Esophagus (tissue), 2 donors: Measurements from ENCODE around the gene GNG7. TPM values are rescaled to one million over a fixed set of nuclear protein-coding genes. Genes with fewer than 3 reads are reported as not detected.
"Not testable (repeated sequence)": the region's sequence is repeated elsewhere in the genome, so short reads cannot be mapped to it uniquely, and the experiment has no call there.

Experiments used
- H3K27ac ChIP-seq, 2 donors: one replicate each; pipeline ENCODE4 v1.5.1; 2013; ENCODE audit warnings: low read depth in 2 of 2, mild to moderate bottlenecking in 2 of 2, inconsistent platforms in 1 of 2, low read length in 1 of 2, moderate library complexity in 1 of 2
- H3K27me3 ChIP-seq, 2 donors: one replicate each; pipeline ENCODE4 v1.6.1; 2013; ENCODE audit warnings: low read length in 2 of 2, control low read depth in 1 of 2, mild to moderate bottlenecking in 1 of 2; ENCODE audit not compliant: insufficient read depth in 2 of 2, control insufficient read depth in 1 of 2
- H3K36me3 ChIP-seq, 2 donors: one replicate each; pipeline ENCODE4 v1.6.1; 2013; ENCODE audit warnings: low read length in 1 of 2; ENCODE audit not compliant: control insufficient read depth in 2 of 2, insufficient read depth in 2 of 2
- H3K4me1 ChIP-seq, 2 donors: one replicate each; pipeline ENCODE4 v1.6.1; 2013; ENCODE audit warnings: low read length in 1 of 2; ENCODE audit not compliant: control insufficient read depth in 2 of 2, insufficient read depth in 2 of 2
- H3K4me3 ChIP-seq, 2 donors: one replicate each; pipeline ENCODE4 v1.5.1; 2013; ENCODE audit warnings: low read length in 2 of 2, mild to moderate bottlenecking in 2 of 2, low read depth in 1 of 2, moderate library complexity in 1 of 2
- H3K9me3 ChIP-seq, 2 donors: one replicate each; pipeline ENCODE4 v1.6.1; 2013; ENCODE audit warnings: mild to moderate bottlenecking in 2 of 2, low read depth in 1 of 2, low read length in 1 of 2, moderate library complexity in 1 of 2; ENCODE audit not compliant: control insufficient read depth in 2 of 2, insufficient read depth in 1 of 2
- WGBS, 2 donors: extraction: QIAGEN DNeasy Blood & Tissue Kit; methylation state at CpG; one replicate each; pipeline ENCODE4 v1.1.7; 2013; 5-methylcytosine and 5-hydroxymethylcytosine counted together
- polyA plus RNA-seq, 2 donors: library from polyadenylated mRNA; stranded (reverse); fragments of 200-250 nt; gene quantifications; one replicate each; pipeline ENCODE4 v1.2.3, GENCODE V29; 2013
- donor health status: healthy with polysubstance abuse.
- donor health status: Bipolar disorder and iron deficiency.

GNG7 gene
- polyA plus RNA-seq, 2 donors = 1.2 to 2.4 TPM

- no peak overlapping the region for H3K4me3 ChIP-seq
- H3K27me3 ChIP-seq = no peaks in the 10 kb centered on the region
- H3K9me3 ChIP-seq = peaks cover 0 to 3% of the 10 kb centered on the region in 2 donors
- H3K4me1 ChIP-seq = peaks cover 0 to 5% of the 10 kb centered on the region in 2 donors
- no peak overlapping the region for H3K27ac ChIP-seq
- no peaks in the 10 kb centered on the region for H3K36me3 ChIP-seq
- 33 to 48% methylated on average over 14 of the region's 14 CpGs for WGBS, 2 donors
Measured at GRCh38 chr19:2561895-2562294, 140.6 kb downstream of the GNG7 start.

GRCh38 chr19:2561221-2561620 is 141.3 kb downstream of the GNG7 start:
- Histone ChIP-seq H3K9me3 (peaks cover 0 to 3% of the 10 kb centered on the region in 2 donors), H3K27me3 (no peaks in the 10 kb centered on the region), H3K27ac (no peak overlapping the region), H3K36me3 (no peaks in the 10 kb centered on the region), H3K4me1 (peaks cover 0 to 5% of the 10 kb centered on the region in 2 donors), H3K4me3 (no peak overlapping the region)
- 85% methylated on average over 5 of the region's 5 CpGs for WGBS, 2 donors

GRCh38 chr19:2560369-2560768 is 142.1 kb downstream of the GNG7 start:
- Histone ChIP-seq H3K27me3 (no peaks in the 10 kb centered on the region), H3K36me3 (no peaks in the 10 kb centered on the region), H3K4me1 (peaks cover 0 to 5% of the 10 kb centered on the region in 2 donors), H3K9me3 (peaks cover 0 to 3% of the 10 kb centered on the region in 2 donors), H3K27ac (no peak overlapping the region), H3K4me3 (no peak overlapping the region)
- 93 to 95% methylated on average over 13 of the region's 13 CpGs for WGBS, 2 donors

- H3K4me3 ChIP-seq = no peak overlapping the region
- H3K36me3 ChIP-seq = no peaks in the 10 kb centered on the region
- H3K27me3 ChIP-seq = no peaks in the 10 kb centered on the region
- 97% methylated on average over 2 of the region's 2 CpGs for WGBS, 2 donors
- peaks cover 0 to 5% of the 10 kb centered on the region in 2 donors for H3K4me1 ChIP-seq
- peaks cover 0 to 3% of the 10 kb centered on the region in 2 donors for H3K9me3 ChIP-seq
- H3K27ac ChIP-seq = no peak overlapping the region
Measured at GRCh38 chr19:2558543-2558942, 144.0 kb downstream of the GNG7 start.

GRCh38 chr19:2558131-2558530 is 144.4 kb downstream of the GNG7 start:
- not testable (repeated sequence) for H3K36me3 ChIP-seq, H3K9me3 ChIP-seq, H3K27ac ChIP-seq, H3K27me3 ChIP-seq, H3K4me3 ChIP-seq, H3K4me1 ChIP-seq
- WGBS, 2 donors = 79% methylated on average over 7 of the region's 7 CpGs

- 89 to 93% methylated on average over 17 of the region's 17 CpGs for WGBS, 2 donors
- Histone ChIP-seq H3K27ac (no peak overlapping the region), H3K36me3 (no peaks in the 10 kb centered on the region), H3K9me3 (peaks cover 0 to 3% of the 10 kb centered on the region in 2 donors), H3K27me3 (no peaks in the 10 kb centered on the region), H3K4me3 (no peak overlapping the region), H3K4me1 (peaks cover 0 to 3% of the 10 kb centered on the region in 2 donors)
Measured at GRCh38 chr19:2557093-2557440, 145.4 kb downstream of the GNG7 start.

- WGBS, 2 donors = 73 to 83% methylated on average over 37 of the region's 37 CpGs
- Histone ChIP-seq H3K27me3 (no peaks in the 10 kb centered on the region), H3K4me1 (peaks cover 0 to 3% of the 10 kb centered on the region in 2 donors), H3K36me3 (no peaks in the 10 kb centered on the region), H3K4me3 (no peak overlapping the region), H3K9me3 (peaks cover 0 to 3% of the 10 kb centered on the region in 2 donors), H3K27ac (no peak overlapping the region)
Measured at GRCh38 chr19:2556221-2557092, 146.0 kb downstream of the GNG7 start.

- Histone ChIP-seq H3K4me3 (no peak overlapping the region), H3K9me3 (peaks cover 0 to 3% of the 10 kb centered on the region in 2 donors), H3K27ac (no peak overlapping the region), H3K27me3 (no peaks in the 10 kb centered on the region), H3K36me3 (no peaks in the 10 kb centered on the region), H3K4me1 (peaks cover 2 to 6% of the 10 kb centered on the region in 2 donors)
- 83 to 91% methylated on average over 42 of the region's 42 CpGs for WGBS, 2 donors
Measured at GRCh38 chr19:2555422-2556220, 146.9 kb downstream of the GNG7 start.

- Histone ChIP-seq H3K4me1 (peaks cover 2 to 6% of the 10 kb centered on the region in 2 donors), H3K9me3 (peaks cover 0 to 3% of the 10 kb centered on the region in 2 donors), H3K4me3 (no peak overlapping the region), H3K27me3 (no peaks in the 10 kb centered on the region), H3K27ac (no peak overlapping the region), H3K36me3 (no peaks in the 10 kb centered on the region)
- WGBS, 2 donors = 68 to 72% methylated on average over 6 of the region's 6 CpGs
Measured at GRCh38 chr19:2554856-2555255, 147.6 kb downstream of the GNG7 start.
